Stomach (tissue), 9 donors: ENCODE data around the gene ACTL8. TPM values are rescaled to one million over a fixed set of nuclear protein-coding genes. Genes with fewer than 3 reads are reported as not detected.

ENCODE experiments used
- DNase-seq, 2 donors: peaks; one replicate each; pipeline versions ENCODE4 v3.0.0 to v3.0.0-alpha.2; 2013 to 2019
- H3K27ac ChIP-seq, 5 donors: fragments of 200-600 bp in 4 of 5; sonication (generic) in 4 of 5; one replicate each; pipeline ENCODE4 v1.5.1; 2013 to 2019; ENCODE audit warnings: mild to moderate bottlenecking in 1 of 5, moderate library complexity in 1 of 5
- H3K27me3 ChIP-seq, 3 donors: fragments of 200-600 bp; sonication (generic); one replicate each; pipeline ENCODE4 v1.5.1; 2017 to 2019; ENCODE audit warnings: mixed run types in 1 of 3
- H3K36me3 ChIP-seq, 4 donors: fragments of 200-600 bp; sonication (generic); 1 replicate in 3 of 4; 2 replicates in 1 of 4; pipeline ENCODE4 v1.5.1; 2016 to 2019
- H3K4me1 ChIP-seq, 4 donors: fragments of 200-600 bp; sonication (generic); one replicate each; pipeline ENCODE4 v1.5.1; 2016 to 2019
- H3K4me3 ChIP-seq, 4 donors: fragments of 200-600 bp; sonication (generic) in 3 of 4; one replicate each; pipeline ENCODE4 v1.5.1; 2016 to 2019; ENCODE audit warnings: mild to moderate bottlenecking in 1 of 4
- H3K9me3 ChIP-seq, 4 donors: fragments of 200-600 bp; sonication (generic); one replicate each; pipeline ENCODE4 v1.5.1; 2016 to 2019
- EP300 ChIP-seq: sonication (generic); formaldehyde crosslinking; IDR thresholded peaks from one replicate; pipeline ENCODE4 v1.6.1; 2017; ENCODE audit warnings: antibody characterized with exemption
- POLR2A ChIP-seq, 4 donors: fragments of 450-650 bp; IDR thresholded peaks; one replicate each; pipeline ENCODE4 v1.6.1; 2016; ENCODE audit warnings: antibody characterized with exemption in 4 of 4, control low read depth in 2 of 4, mild to moderate bottlenecking in 1 of 4, moderate library complexity in 1 of 4
- POLR2AphosphoS5 ChIP-seq, 3 donors: sonication (generic); formaldehyde crosslinking; IDR thresholded peaks; one replicate each; pipeline ENCODE4 v1.6.1; 2016; ENCODE audit warnings: antibody characterized with exemption in 3 of 3
- WGBS, 5 donors: extraction: QIAGEN DNeasy Blood & Tissue Kit in 3 of 5; methylation state at CpG; one replicate each; pipeline versions ENCODE4 v1.1.5 to v1.1.7; 2013 to 2018; 5-methylcytosine and 5-hydroxymethylcytosine counted together
- intact Hi-C: fragments of 100-400 bp; cut with DNase I; formaldehyde crosslinking; loops from one replicate; pipeline ENCODE4 v1.15.1; 2023; ENCODE audit warnings: low total_unique reads
- polyA plus RNA-seq, 3 donors: library from polyadenylated mRNA; stranded (reverse); fragments of 200-250 nt; gene quantifications; one replicate each; pipeline ENCODE4 v1.2.3, GENCODE V29; 2013
- total RNA-seq, 5 donors: library from RNA; depleted of rRNA; stranded (reverse); fragments of >200 nt; gene quantifications; one replicate each; pipeline versions ENCODE4 v1.1.0 to v1.2.3, GENCODE V29; 2014 to 2016
- TF ChIP-seq, protein P1 (sequence below), 7 experiments: fragments of 450-650 bp in 4 of 7; fragments of 200-600 bp in 3 of 7; sonication (generic) in 3 of 7; IDR thresholded peaks; one replicate each; pipeline ENCODE4 v1.5.1; 2016 to 2019; ENCODE audit warnings: antibody characterized with exemption in 7 of 7, control low read depth in 2 of 7, mild to moderate bottlenecking in 1 of 7
- donor health status: healthy with polysubstance abuse.
- donor health status: Bipolar disorder and iron deficiency.
- donor health status: healthy.

Gene ACTL8
- total and polyA plus RNA-seq, 8 donors: not detected

- H3K36me3 ChIP-seq: no peaks in the 10 kb centered on the region
- H3K27ac ChIP-seq: no peak overlapping the region
- intact Hi-C loops: no loop called here
- no peak overlapping the region for H3K4me3 ChIP-seq
- H3K4me1 ChIP-seq: no peaks in the 10 kb centered on the region
- DNase-seq: no peak
- WGBS, 5 donors: 58 to 66% (median 62%) methylated on average over 7 of the region's 7 CpGs
- no peak for TF ChIP-seq POLR2A (IDR thresholded peaks at IDR 0.05)
- TF ChIP-seq POLR2AphosphoS5 (IDR thresholded peaks at IDR 0.05): no peak
- TF ChIP-seq EP300: no peak
- TF ChIP-seq, protein P1, sequence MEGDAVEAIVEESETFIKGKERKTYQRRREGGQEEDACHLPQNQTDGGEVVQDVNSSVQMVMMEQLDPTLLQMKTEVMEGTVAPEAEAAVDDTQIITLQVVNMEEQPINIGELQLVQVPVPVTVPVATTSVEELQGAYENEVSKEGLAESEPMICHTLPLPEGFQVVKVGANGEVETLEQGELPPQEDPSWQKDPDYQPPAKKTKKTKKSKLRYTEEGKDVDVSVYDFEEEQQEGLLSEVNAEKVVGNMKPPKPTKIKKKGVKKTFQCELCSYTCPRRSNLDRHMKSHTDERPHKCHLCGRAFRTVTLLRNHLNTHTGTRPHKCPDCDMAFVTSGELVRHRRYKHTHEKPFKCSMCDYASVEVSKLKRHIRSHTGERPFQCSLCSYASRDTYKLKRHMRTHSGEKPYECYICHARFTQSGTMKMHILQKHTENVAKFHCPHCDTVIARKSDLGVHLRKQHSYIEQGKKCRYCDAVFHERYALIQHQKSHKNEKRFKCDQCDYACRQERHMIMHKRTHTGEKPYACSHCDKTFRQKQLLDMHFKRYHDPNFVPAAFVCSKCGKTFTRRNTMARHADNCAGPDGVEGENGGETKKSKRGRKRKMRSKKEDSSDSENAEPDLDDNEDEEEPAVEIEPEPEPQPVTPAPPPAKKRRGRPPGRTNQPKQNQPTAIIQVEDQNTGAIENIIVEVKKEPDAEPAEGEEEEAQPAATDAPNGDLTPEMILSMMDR (IDR thresholded peaks at IDR 0.05): no peak
- H3K27me3 ChIP-seq: peaks cover 0 to 23% (median 0%) of the 10 kb centered on the region in 3 donors
- H3K9me3 ChIP-seq: no peaks in the 10 kb centered on the region
These were observed 101.5 kb downstream of the ACTL8 start for GRCh38 chr1:17856496-17857108.

GRCh38 chr1:17857109-17857499 lies 102.0 kb downstream of the ACTL8 start:
- TF ChIP-seq, protein P1 (IDR thresholded peaks at IDR 0.05): no peak
- no peak for TF ChIP-seq EP300
- no peak for TF ChIP-seq POLR2A (IDR thresholded peaks at IDR 0.05)
- TF ChIP-seq POLR2AphosphoS5 (IDR thresholded peaks at IDR 0.05): no peak
- Histone ChIP-seq H3K27me3 (peaks cover 0 to 23% (median 0%) of the 10 kb centered on the region in 3 donors), H3K36me3 (no peaks in the 10 kb centered on the region), H3K9me3 (no peaks in the 10 kb centered on the region), H3K27ac (no peak overlapping the region), H3K4me3 (no peak overlapping the region), H3K4me1 (no peaks in the 10 kb centered on the region)
- 59 to 71% (median 63%) methylated on average over 4 of the region's 4 CpGs for WGBS, 5 donors
- DNase-seq: no peak
- intact Hi-C loops: no loop called here

GRCh38 chr1:17857996-17858395 lies 102.9 kb downstream of the ACTL8 start:
- no peak overlapping the region for H3K4me3 ChIP-seq
- 59 to 76% (median 71%) methylated on average over 5 of the region's 5 CpGs for WGBS, 5 donors
- H3K36me3 ChIP-seq: no peaks in the 10 kb centered on the region
- no peak overlapping the region for H3K27ac ChIP-seq
- DNase-seq: peak in 1 of 2 donors; percentile 9
- H3K9me3 ChIP-seq: no peaks in the 10 kb centered on the region
- TF ChIP-seq POLR2A (IDR thresholded peaks at IDR 0.05): no peak
- TF ChIP-seq POLR2AphosphoS5 (IDR thresholded peaks at IDR 0.05): no peak
- intact Hi-C loops: no loop called here
- H3K27me3 ChIP-seq: peaks cover 0 to 23% (median 0%) of the 10 kb centered on the region in 3 donors
- no peaks in the 10 kb centered on the region for H3K4me1 ChIP-seq

- Histone ChIP-seq H3K4me3 (no peak overlapping the region), H3K27me3 (peaks cover 0 to 23% (median 0%) of the 10 kb centered on the region in 3 donors), H3K4me1 (no peaks in the 10 kb centered on the region), H3K36me3 (no peaks in the 10 kb centered on the region), H3K9me3 (no peaks in the 10 kb centered on the region), H3K27ac (no peak overlapping the region)
- TF ChIP-seq EP300: no peak
- no peak for TF ChIP-seq POLR2A (IDR thresholded peaks at IDR 0.05)
- no peak for TF ChIP-seq POLR2AphosphoS5 (IDR thresholded peaks at IDR 0.05)
- DNase-seq: no peak
- intact Hi-C loops: no loop called here
- 79 to 95% (median 85%) methylated on average over 1 of the region's 1 CpG for WGBS, 5 donors
These were observed 105.7 kb downstream of the ACTL8 start for GRCh38 chr1:17860812-17861211.

GRCh38 chr1:17861685-17862084 lies 106.6 kb downstream of the ACTL8 start:
- no peaks in the 10 kb centered on the region for H3K4me1 ChIP-seq
- no peaks in the 10 kb centered on the region for H3K9me3 ChIP-seq
- intact Hi-C loops: no loop called here
- WGBS, 5 donors: 19 to 30% (median 24%) methylated on average over 3 of the region's 3 CpGs
- no peak overlapping the region for H3K4me3 ChIP-seq
- TF ChIP-seq, protein P1 (IDR thresholded peaks at IDR 0.05): no peak
- TF ChIP-seq POLR2AphosphoS5 (IDR thresholded peaks at IDR 0.05) (no peak), EP300 (no peak), POLR2A (IDR thresholded peaks at IDR 0.05) (no peak)
- H3K36me3 ChIP-seq: no peaks in the 10 kb centered on the region
- H3K27ac ChIP-seq: no peak overlapping the region
- DNase-seq: no peak
- peaks cover 0 to 15% (median 0%) of the 10 kb centered on the region in 3 donors for H3K27me3 ChIP-seq
